ENCODE measurements around the gene PRDM15.
"Not testable (repeated sequence)": the region's sequence is repeated elsewhere in the genome, so short reads cannot be mapped to it uniquely, and the experiment has no call there.

The PRDM15 gene

GRCh38 chr21:41786509-41786987 is 92.6 kb downstream of the PRDM15 start:
- no peak overlapping the region for H3K27ac ChIP-seq (ENCODE audit: low read depth, low read length, severe bottlenecking)
- H3K36me3 ChIP-seq (ENCODE audit: control insufficient read depth, insufficient read depth, low read length), result no peaks in the 10 kb centered on the region
- WGBS, 2 experiments (ENCODE audit: insufficient coverage in 2 of 2), result 82 to 92% methylated on average over 8 to 12 of the region's 13 CpGs
- no peaks in the 10 kb centered on the region for H3K9me3 ChIP-seq (ENCODE audit: control insufficient read depth, low read length)
- no peak overlapping the region for H3K4me3 ChIP-seq (ENCODE audit: extremely low read depth, insufficient read depth, low read length, poor library complexity, severe bottlenecking)
- H3K4me1 ChIP-seq (ENCODE audit: control insufficient read depth, insufficient read depth, low read length, poor library complexity, severe bottlenecking), result peaks cover 3% of the 10 kb centered on the region

DNA sequence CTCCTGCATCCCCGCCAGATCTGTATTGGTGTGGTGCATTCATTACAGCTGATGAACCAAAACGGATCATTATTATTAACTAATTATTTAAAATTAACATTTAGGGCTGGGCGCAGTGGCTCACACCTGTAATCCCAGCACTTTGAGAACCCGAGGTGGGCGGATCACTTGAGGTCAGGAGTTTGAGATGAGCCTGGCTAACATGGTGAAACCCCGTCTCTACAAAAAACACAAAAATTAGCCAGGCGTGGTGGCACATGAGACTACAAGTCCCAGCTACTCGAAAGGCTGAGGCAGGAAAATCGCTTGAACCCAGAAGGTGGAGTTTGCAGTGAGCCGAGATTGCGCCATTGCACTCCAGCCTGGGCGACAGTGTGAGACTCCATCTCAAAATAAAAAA is 93.9 kb downstream of the PRDM15 start:
- 90 to 95% methylated on average over 8 to 9 of the region's 12 CpGs for WGBS, 2 experiments (ENCODE audit: insufficient coverage in 2 of 2)

GRCh38 chr21:41784456-41785102 is 94.6 kb downstream of the PRDM15 start:
- H3K36me3 ChIP-seq (ENCODE audit: control insufficient read depth, insufficient read depth, low read length), result no peaks in the 10 kb centered on the region
- WGBS, 2 experiments (ENCODE audit: insufficient coverage in 2 of 2), result 67 to 93% methylated on average over 4 to 10 of the region's 15 CpGs
- H3K9me3 ChIP-seq (ENCODE audit: control insufficient read depth, low read length), result no peaks in the 10 kb centered on the region
- no peak overlapping the region for H3K27ac ChIP-seq (ENCODE audit: low read depth, low read length, severe bottlenecking)
- H3K4me3 ChIP-seq (ENCODE audit: extremely low read depth, insufficient read depth, low read length, poor library complexity, severe bottlenecking), result no peak overlapping the region
- H3K4me1 ChIP-seq (ENCODE audit: control insufficient read depth, insufficient read depth, low read length, poor library complexity, severe bottlenecking), result peaks cover 3% of the 10 kb centered on the region

More for the DNA sequence above, 93.9 kb downstream of the PRDM15 start:
- not testable (repeated sequence) for H3K4me1 ChIP-seq (ENCODE audit: control insufficient read depth, insufficient read depth, low read length, poor library complexity, severe bottlenecking); H3K4me3 ChIP-seq (ENCODE audit: extremely low read depth, insufficient read depth, low read length, poor library complexity, severe bottlenecking); H3K27ac ChIP-seq (ENCODE audit: low read depth, low read length, severe bottlenecking); H3K36me3 ChIP-seq (ENCODE audit: control insufficient read depth, insufficient read depth, low read length); H3K9me3 ChIP-seq (ENCODE audit: control insufficient read depth, low read length)

GRCh38 chr21:41783476-41784180 is 95.5 kb downstream of the PRDM15 start:
- no peaks in the 10 kb centered on the region for H3K9me3 ChIP-seq (ENCODE audit: control insufficient read depth, low read length)
- no peaks in the 10 kb centered on the region for H3K36me3 ChIP-seq (ENCODE audit: control insufficient read depth, insufficient read depth, low read length)
- WGBS, 2 experiments (ENCODE audit: insufficient coverage in 2 of 2), result 83 to 91% methylated on average over 11 to 14 of the region's 18 CpGs
- no peak overlapping the region for H3K27ac ChIP-seq (ENCODE audit: low read depth, low read length, severe bottlenecking)
- no peak overlapping the region for H3K4me3 ChIP-seq (ENCODE audit: extremely low read depth, insufficient read depth, low read length, poor library complexity, severe bottlenecking)
- peaks cover 3% of the 10 kb centered on the region for H3K4me1 ChIP-seq (ENCODE audit: control insufficient read depth, insufficient read depth, low read length, poor library complexity, severe bottlenecking)

GRCh38 chr21:41781050-41781410 is 98.1 kb downstream of the PRDM15 start:
- no peak overlapping the region for H3K4me3 ChIP-seq (ENCODE audit: extremely low read depth, insufficient read depth, low read length, poor library complexity, severe bottlenecking)
- H3K36me3 ChIP-seq (ENCODE audit: control insufficient read depth, insufficient read depth, low read length), result no peaks in the 10 kb centered on the region
- 100% methylated on average over 1 to 2 of the region's 2 CpGs for WGBS, 2 experiments (ENCODE audit: insufficient coverage in 2 of 2)
- no peaks in the 10 kb centered on the region for H3K4me1 ChIP-seq (ENCODE audit: control insufficient read depth, insufficient read depth, low read length, poor library complexity, severe bottlenecking)
- H3K9me3 ChIP-seq (ENCODE audit: control insufficient read depth, low read length), result no peaks in the 10 kb centered on the region
- no peak overlapping the region for H3K27ac ChIP-seq (ENCODE audit: low read depth, low read length, severe bottlenecking)

GRCh38 chr21:41780337-41781049 is 98.7 kb downstream of the PRDM15 start:
- H3K27ac ChIP-seq (ENCODE audit: low read depth, low read length, severe bottlenecking), result no peak overlapping the region
- H3K36me3 ChIP-seq (ENCODE audit: control insufficient read depth, insufficient read depth, low read length), result no peaks in the 10 kb centered on the region
- WGBS, 2 experiments (ENCODE audit: insufficient coverage in 2 of 2), result 89 to 100% methylated on average over 1 of the region's 1 CpG
- H3K4me1 ChIP-seq (ENCODE audit: control insufficient read depth, insufficient read depth, low read length, poor library complexity, severe bottlenecking), result no peaks in the 10 kb centered on the region
- H3K9me3 ChIP-seq (ENCODE audit: control insufficient read depth, low read length), result no peaks in the 10 kb centered on the region
- no peak overlapping the region for H3K4me3 ChIP-seq (ENCODE audit: extremely low read depth, insufficient read depth, low read length, poor library complexity, severe bottlenecking)

GRCh38 chr21:41779659-41780058 is 99.5 kb downstream of the PRDM15 start:
- Histone ChIP-seq H3K4me3 (ENCODE audit: extremely low read depth, insufficient read depth, low read length, poor library complexity, severe bottlenecking) (no peak overlapping the region), H3K9me3 (ENCODE audit: control insufficient read depth, low read length) (no peaks in the 10 kb centered on the region), H3K27ac (ENCODE audit: low read depth, low read length, severe bottlenecking) (no peak overlapping the region), H3K4me1 (ENCODE audit: control insufficient read depth, insufficient read depth, low read length, poor library complexity, severe bottlenecking) (no peaks in the 10 kb centered on the region), H3K36me3 (ENCODE audit: control insufficient read depth, insufficient read depth, low read length) (no peaks in the 10 kb centered on the region)
- 80 to 93% methylated on average over 5 of the region's 5 CpGs for WGBS, 2 experiments (ENCODE audit: insufficient coverage in 2 of 2)

GRCh38 chr21:41778930-41779600 is 100.1 kb downstream of the PRDM15 start:
- WGBS, 2 experiments (ENCODE audit: insufficient coverage in 2 of 2), result 0 to 24% methylated on average over 3 to 8 of the region's 16 CpGs
- Histone ChIP-seq H3K4me3 (ENCODE audit: extremely low read depth, insufficient read depth, low read length, poor library complexity, severe bottlenecking) (no peak overlapping the region), H3K4me1 (ENCODE audit: control insufficient read depth, insufficient read depth, low read length, poor library complexity, severe bottlenecking) (no peaks in the 10 kb centered on the region), H3K9me3 (ENCODE audit: control insufficient read depth, low read length) (no peaks in the 10 kb centered on the region), H3K36me3 (ENCODE audit: control insufficient read depth, insufficient read depth, low read length) (no peaks in the 10 kb centered on the region), H3K27ac (ENCODE audit: low read depth, low read length, severe bottlenecking) (no peak overlapping the region)

GRCh38 chr21:41777951-41778815 is 101.0 kb downstream of the PRDM15 start:
- Histone ChIP-seq H3K9me3 (ENCODE audit: control insufficient read depth, low read length) (no peaks in the 10 kb centered on the region), H3K4me3 (ENCODE audit: extremely low read depth, insufficient read depth, low read length, poor library complexity, severe bottlenecking) (no peak overlapping the region), H3K36me3 (ENCODE audit: control insufficient read depth, insufficient read depth, low read length) (no peaks in the 10 kb centered on the region), H3K4me1 (ENCODE audit: control insufficient read depth, insufficient read depth, low read length, poor library complexity, severe bottlenecking) (no peaks in the 10 kb centered on the region), H3K27ac (ENCODE audit: low read depth, low read length, severe bottlenecking) (no peak overlapping the region)
- 24 to 25% methylated on average over 33 to 41 of the region's 45 CpGs for WGBS, 2 experiments (ENCODE audit: insufficient coverage in 2 of 2)

- no peaks in the 10 kb centered on the region for H3K9me3 ChIP-seq (ENCODE audit: control insufficient read depth, low read length)
- H3K4me1 ChIP-seq (ENCODE audit: control insufficient read depth, insufficient read depth, low read length, poor library complexity, severe bottlenecking), result peaks cover 11% of the 10 kb centered on the region
- no peak overlapping the region for H3K4me3 ChIP-seq (ENCODE audit: extremely low read depth, insufficient read depth, low read length, poor library complexity, severe bottlenecking)
- WGBS, 2 experiments (ENCODE audit: insufficient coverage in 2 of 2), result 93 to 100% methylated on average over 3 to 4 of the region's 4 CpGs
- no peak overlapping the region for H3K27ac ChIP-seq (ENCODE audit: low read depth, low read length, severe bottlenecking)
- H3K36me3 ChIP-seq (ENCODE audit: control insufficient read depth, insufficient read depth, low read length), result no peaks in the 10 kb centered on the region
Observed at GRCh38 chr21:41776778-41777177, 102.4 kb downstream of the PRDM15 start.

All from mesodermal cell (in vitro differentiated cells).